T follicular helper cell (primary cell): ENCODE measurements around the gene UNKL.

Source experiments
- DNase-seq: peaks from one replicate; pipeline ENCODE4 v3.0.0-alpha.2; 2020; ENCODE audit warnings: low read depth
- total RNA-seq, 2 experiments: gene quantifications; one replicate each; lab custom pipeline; 2026; lab: John Stamatoyannopoulos, UW

Gene UNKL, protein sequence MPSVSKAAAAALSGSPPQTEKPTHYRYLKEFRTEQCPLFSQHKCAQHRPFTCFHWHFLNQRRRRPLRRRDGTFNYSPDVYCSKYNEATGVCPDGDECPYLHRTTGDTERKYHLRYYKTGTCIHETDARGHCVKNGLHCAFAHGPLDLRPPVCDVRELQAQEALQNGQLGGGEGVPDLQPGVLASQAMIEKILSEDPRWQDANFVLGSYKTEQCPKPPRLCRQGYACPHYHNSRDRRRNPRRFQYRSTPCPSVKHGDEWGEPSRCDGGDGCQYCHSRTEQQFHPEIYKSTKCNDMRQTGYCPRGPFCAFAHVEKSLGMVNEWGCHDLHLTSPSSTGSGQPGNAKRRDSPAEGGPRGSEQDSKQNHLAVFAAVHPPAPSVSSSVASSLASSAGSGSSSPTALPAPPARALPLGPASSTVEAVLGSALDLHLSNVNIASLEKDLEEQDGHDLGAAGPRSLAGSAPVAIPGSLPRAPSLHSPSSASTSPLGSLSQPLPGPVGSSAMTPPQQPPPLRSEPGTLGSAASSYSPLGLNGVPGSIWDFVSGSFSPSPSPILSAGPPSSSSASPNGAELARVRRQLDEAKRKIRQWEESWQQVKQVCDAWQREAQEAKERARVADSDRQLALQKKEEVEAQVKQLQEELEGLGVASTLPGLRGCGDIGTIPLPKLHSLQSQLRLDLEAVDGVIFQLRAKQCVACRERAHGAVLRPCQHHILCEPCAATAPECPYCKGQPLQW
- 21.2 to 46.5 reads per million in 2 experiments for total RNA-seq

DNA sequence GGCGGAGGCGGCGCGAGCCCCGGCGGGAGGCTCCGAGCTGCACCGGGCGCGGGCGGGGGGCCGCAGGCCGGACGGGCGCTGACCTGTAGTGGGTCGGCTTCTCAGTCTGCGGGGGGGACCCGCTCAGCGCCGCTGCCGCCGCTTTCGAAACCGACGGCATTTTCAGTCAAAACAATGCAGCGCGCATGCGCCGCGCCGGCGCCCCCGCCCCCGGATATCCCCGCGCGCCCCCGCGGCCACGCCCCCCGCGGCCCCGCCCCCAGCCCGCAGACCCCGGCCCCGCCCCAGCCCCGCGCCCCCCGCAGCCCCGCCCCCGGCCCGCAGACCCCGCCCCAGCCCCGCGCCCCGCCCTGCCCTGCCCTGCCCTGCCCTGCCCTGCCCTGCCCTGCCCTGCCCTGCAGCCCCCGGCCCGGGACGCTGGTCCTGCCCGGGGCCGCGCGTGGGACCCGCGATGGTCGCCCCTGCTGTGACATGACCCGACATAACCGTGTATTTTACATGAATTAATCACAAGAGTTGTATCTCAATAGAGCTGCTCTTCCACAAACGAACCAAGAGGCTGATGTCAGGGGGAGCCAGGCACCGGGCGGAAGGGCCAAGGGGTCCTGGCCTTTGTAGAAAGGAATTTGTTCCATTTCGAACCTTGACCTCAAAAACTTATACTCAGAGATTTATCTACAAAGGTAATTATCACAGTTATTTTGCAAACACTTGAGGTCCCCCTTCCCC lies at the start of gene UNKL:
TSS of gene UNKL (minus strand) at position 173 of the 729 bp plus-strand sequence. CDS start at position 160, 13 bp downstream.
- peak; percentile 78 for DNase-seq

DNA sequence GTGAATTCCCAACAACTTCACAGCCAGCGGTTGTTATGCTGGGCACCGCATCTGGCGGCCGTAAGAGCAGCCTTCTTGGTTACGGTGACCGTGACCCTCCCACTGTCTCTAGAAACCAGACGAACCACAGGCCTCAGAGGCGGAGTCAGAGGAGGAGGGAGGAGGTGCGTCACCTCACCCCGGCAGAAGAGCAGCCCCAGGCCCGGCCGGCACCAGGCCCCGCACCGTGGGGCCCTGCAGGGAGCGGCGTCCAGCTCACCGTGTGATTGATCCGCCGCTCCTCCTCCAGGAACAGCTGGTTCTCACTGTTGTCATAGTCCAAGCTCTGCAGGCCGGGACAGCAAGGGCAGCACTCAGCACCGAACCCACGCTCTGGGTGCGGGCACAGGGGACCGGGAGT lies 46.6 kb upstream of the UNKL start:
- no peak for DNase-seq

- no peak for DNase-seq
Measured at GRCh38 chr16:1460602-1461138, 46.2 kb upstream of the UNKL start.

DNA sequence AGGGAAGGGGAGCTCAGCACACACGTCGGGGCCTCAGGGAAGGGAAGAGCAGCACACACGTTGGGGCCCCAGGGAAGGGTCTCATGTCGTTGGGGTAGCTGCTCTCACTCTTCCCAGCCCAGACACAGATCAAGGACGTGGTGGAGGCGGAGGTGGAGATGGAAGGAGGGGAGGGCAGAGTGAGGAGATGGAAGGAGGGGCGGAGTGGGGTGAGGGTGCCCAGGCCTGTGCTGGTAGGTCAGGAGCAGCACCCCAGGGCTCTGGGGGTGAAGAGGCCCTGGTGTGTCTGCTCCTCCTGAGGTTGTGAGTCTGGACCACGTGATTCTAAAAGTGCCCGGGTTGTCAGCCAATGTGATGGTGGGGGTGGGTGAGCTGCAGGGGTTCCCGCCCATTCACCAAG lies 45.5 kb upstream of the UNKL start:
- DNase-seq, result no peak

- DNase-seq, result no peak
Measured at GRCh38 chr16:1458977-1459341, 44.5 kb upstream of the UNKL start.

- no peak for DNase-seq
Measured at GRCh38 chr16:1458336-1458976, 44.0 kb upstream of the UNKL start.

DNA sequence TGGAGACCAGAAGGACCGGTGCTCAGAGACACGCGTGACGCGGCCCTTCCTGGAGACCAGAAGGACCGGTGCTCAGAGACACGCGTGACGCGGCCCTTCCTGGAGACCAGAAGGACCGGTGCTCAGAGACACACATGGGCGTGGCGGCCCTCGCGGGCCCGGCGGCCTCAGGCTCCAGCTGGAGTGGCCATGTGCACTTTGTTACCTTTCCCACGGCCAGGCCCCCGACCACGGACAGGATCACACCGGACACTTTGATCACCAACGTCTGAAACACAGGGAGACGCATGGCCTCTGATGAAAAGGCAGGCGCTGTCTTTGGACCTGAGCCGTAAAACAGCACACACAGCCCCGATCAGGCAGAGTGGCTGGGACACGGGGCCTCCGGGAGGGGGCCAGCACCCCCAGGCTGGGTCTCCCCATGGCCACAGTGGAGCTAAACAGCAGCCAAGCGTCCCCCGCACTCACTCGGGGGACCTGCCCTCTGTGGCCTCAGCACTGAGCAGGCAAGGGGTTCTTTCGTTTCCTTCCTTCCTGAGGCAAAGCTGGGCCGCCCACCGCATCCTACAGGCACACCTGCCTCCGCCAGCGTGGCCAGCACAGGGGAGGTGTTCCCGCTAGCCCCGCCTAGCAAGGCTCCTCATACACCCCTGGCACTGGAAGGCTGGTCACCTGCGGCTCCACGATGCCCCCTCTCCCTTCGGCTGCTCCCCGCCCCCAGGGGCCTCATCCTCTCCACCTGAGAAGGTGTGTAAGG lies 43.2 kb upstream of the UNKL start:
- DNase-seq, result no peak

DNA sequence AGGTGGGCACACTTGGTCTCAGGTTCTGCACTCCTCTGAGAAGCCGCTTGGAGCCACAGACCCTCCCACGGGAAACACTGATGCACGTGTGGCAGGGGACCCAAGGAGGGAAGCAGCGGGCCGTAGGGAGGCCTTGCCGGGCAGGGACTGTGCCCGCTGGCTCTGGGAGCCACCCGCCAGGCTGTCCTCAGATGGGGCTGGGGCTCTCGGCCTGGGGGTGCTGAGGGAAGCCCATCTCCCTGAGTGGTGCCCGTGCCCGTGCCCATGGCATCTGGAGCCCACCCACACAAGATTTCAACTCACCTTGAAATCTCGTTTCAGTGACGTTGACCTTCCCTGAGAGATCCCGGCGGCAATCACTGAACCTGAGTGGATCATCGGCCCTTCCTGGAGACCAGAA lies 42.4 kb upstream of the UNKL start:
- no peak for DNase-seq

DNA sequence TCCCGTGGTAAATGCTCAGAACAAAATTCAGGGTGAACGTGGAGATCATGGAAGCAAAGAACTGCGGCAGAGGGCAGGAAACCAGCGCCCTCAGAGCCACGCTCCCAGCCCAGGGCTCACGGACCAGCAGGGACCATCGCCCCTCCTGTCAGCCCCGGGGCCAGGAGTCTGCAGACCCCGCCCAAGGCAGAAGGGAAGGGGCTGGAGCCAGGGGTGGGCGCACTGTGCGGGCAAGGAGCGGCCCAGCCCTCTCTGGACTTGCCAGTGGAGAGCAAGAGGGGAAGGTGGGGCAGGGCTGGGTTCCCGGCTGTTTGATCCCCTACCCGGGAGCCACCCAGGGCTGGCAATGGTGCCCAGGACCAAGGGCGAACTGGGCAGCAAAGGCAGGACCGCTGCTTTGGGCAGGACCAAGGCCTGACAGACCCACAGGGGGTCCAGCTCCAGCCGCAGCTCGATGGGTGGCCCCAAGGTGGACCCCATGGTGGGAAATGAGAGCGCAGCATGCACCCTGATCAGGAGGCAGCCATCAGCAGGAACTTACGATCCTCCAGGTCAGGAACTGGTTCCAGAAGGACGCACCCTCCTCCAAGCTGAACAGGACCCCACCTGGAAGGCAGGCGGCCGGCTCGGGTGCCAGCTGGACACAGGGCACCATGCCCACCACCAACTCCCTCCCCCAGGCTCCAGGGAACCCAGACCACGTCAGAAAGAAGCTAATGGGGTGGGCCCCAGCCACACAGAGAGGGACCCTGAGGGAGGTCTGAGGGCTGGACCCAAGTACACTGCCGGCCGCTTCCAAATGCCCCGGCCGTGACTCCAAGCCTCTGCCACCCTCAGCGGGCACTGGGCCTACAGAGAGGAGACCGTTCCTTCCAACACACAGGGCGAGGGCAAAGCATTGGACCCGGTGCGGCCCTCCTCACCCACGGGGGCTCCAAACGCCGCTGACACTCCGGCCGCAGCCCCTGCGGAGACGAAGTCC lies 41.0 kb upstream of the UNKL start:
- DNase-seq, result no peak

GRCh38 chr16:1454561-1454960 lies 40.1 kb upstream of the UNKL start:
- DNase-seq, result no peak

GRCh38 chr16:1453316-1453715 lies 38.8 kb upstream of the UNKL start:
- DNase-seq, result no peak

DNA sequence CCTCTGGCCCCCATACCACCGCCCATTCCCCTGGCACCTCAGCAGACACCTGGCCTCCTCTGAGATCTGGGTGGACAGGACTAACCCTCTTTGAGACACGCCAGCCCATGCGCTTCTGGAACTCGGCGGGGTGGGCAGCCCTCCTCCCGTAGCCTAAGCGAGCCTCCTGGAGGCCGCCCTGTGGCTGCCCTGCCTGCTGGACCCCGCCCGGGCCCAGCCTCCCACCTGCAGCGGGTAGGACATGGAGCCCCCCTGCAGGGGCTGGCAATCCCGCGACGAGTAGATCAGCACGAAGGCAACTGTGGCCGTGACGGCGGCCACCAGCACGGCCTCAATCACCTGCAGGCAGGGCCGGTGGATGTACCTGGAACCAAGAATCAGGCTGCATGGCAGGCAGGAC lies 38.0 kb upstream of the UNKL start:
- DNase-seq, result no peak

- no peak for DNase-seq
Measured at GRCh38 chr16:1451702-1452392, 37.3 kb upstream of the UNKL start.

DNA sequence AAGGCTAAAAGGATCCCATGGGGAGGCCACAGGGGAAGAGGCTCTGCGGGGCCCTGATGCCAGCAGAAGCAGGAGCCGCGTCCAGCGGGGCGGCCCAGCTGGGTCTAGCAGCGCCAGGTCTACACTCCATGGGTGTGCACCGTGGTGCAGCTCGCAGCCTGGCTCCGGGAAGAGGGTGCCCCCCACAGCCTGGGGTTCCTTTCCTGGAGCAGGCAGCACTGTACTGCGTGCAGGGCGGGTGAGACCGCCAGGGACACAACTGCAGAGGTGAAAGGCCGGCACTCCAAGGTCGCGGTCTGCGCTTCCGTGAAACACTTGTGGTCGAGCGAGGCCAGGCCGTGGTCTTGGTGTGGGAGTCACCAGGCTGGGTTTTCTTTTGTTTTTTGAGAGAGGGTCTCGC lies 36.3 kb upstream of the UNKL start:
- DNase-seq, result no peak

GRCh38 chr16:1450218-1450617 lies 35.7 kb upstream of the UNKL start:
- no peak for DNase-seq

- no peak for DNase-seq
Measured at GRCh38 chr16:1449201-1449788, 34.8 kb upstream of the UNKL start.

- DNase-seq, result no peak
Measured at GRCh38 chr16:1448536-1449116, 34.1 kb upstream of the UNKL start.

GRCh38 chr16:1447965-1448364 lies 33.5 kb upstream of the UNKL start:
- no peak for DNase-seq
